Ascending aorta (tissue), 2 donors: ENCODE measurements around the gene SWI5. TPM values are rescaled to one million over a fixed set of nuclear protein-coding genes. Genes with fewer than 3 reads are reported as not detected.
A peak's percentile ranks its signal among the peaks of the same experiment; 100 is the strongest.

Source experiments
- DNase-seq, 2 donors: peaks; one replicate each; pipeline ENCODE4 v3.0.0-alpha.2; 2019; ENCODE audit warnings: low spot score in 2 of 2
- H3K27ac ChIP-seq, 2 donors: fragments of 200-600 bp; sonication (generic); one replicate each; pipeline ENCODE4 v1.5.1; 2016 to 2017; ENCODE audit warnings: mild to moderate bottlenecking in 1 of 2
- H3K27me3 ChIP-seq: fragments of 200-600 bp; sonication (generic); one replicate; pipeline ENCODE4 v1.5.1; 2017
- H3K36me3 ChIP-seq, 2 donors: fragments of 200-600 bp; sonication (generic); one replicate each; pipeline ENCODE4 v1.5.1; 2016
- H3K4me1 ChIP-seq, 2 donors: fragments of 200-600 bp; sonication (generic); one replicate each; pipeline ENCODE4 v1.5.1; 2016 to 2017; ENCODE audit warnings: mild to moderate bottlenecking in 1 of 2
- H3K4me3 ChIP-seq, 2 donors: fragments of 200-600 bp; sonication (generic); one replicate each; pipeline ENCODE4 v1.5.1; 2016 to 2017; ENCODE audit warnings: mild to moderate bottlenecking in 1 of 2
- H3K9me3 ChIP-seq, 2 donors: fragments of 200-600 bp; sonication (generic); one replicate each; pipeline ENCODE4 v1.5.1; 2016
- CTCF ChIP-seq, 3 experiments: fragments of 200-600 bp in 2 of 3; fragments of 450-650 bp in 1 of 3; sonication (generic) in 2 of 3; IDR thresholded peaks; one replicate each; pipeline ENCODE4 v1.5.1; 2016 to 2019; ENCODE audit warnings: antibody characterized with exemption in 3 of 3, mild to moderate bottlenecking in 1 of 3, moderate library complexity in 1 of 3
- intact Hi-C: fragments of 100-400 bp; cut with DNase I; formaldehyde crosslinking; loops from one replicate; pipeline ENCODE4 v1.15.1; 2023
- total RNA-seq: library from RNA; depleted of rRNA; stranded (reverse); fragments of >200 nt; gene quantifications from one replicate; pipeline ENCODE4 v1.1.0, GENCODE V29; 2016

SWI5 gene
- total RNA-seq, 1 donor from 2014 or later = 1.8 TPM

- intact Hi-C loops = no loop called here
- no peak for DNase-seq
- Histone ChIP-seq H3K4me3 (no peak overlapping the region), H3K9me3 (no peaks in the 10 kb centered on the region), H3K27ac (no peak overlapping the region), H3K4me1 (peaks cover 3 to 4% of the 10 kb centered on the region in 2 donors), H3K27me3 (no peaks in the 10 kb centered on the region), H3K36me3 (peaks cover 20 to 22% of the 10 kb centered on the region in 2 donors)
- TF ChIP-seq CTCF (IDR thresholded peaks at IDR 0.05) = no peak
These were observed 22.7 kb upstream of the SWI5 start for GRCh38 chr9:128253140-128253990.

GRCh38 chr9:128253991-128254346 lies 22.1 kb upstream of the SWI5 start:
- intact Hi-C loops = no loop called here
- no peak for DNase-seq
- H3K9me3 ChIP-seq = no peaks in the 10 kb centered on the region
- no peak overlapping the region for H3K27ac ChIP-seq
- no peak overlapping the region for H3K4me3 ChIP-seq
- H3K4me1 ChIP-seq = peaks cover 3 to 4% of the 10 kb centered on the region in 2 donors
- no peak for TF ChIP-seq CTCF (IDR thresholded peaks at IDR 0.05)
- H3K27me3 ChIP-seq = no peaks in the 10 kb centered on the region
- peaks cover 26 to 28% of the 10 kb centered on the region in 2 donors for H3K36me3 ChIP-seq

- intact Hi-C loops = no loop called here
These were observed 21.7 kb upstream of the SWI5 start for GRCh38 chr9:128254362-128254761.

GRCh38 chr9:128254855-128255759 lies 21.0 kb upstream of the SWI5 start:
- intact Hi-C loops = no loop called here
- no peak for DNase-seq
- peaks cover 37 to 40% of the 10 kb centered on the region in 2 donors for H3K36me3 ChIP-seq
- TF ChIP-seq CTCF (IDR thresholded peaks at IDR 0.05) = peak; percentile 68 to 87 (median 81)
- no peaks in the 10 kb centered on the region for H3K9me3 ChIP-seq
- H3K4me1 ChIP-seq = peaks cover 3 to 4% of the 10 kb centered on the region in 2 donors
- no peak overlapping the region for H3K4me3 ChIP-seq
- H3K27ac ChIP-seq = no peak overlapping the region
- no peaks in the 10 kb centered on the region for H3K27me3 ChIP-seq

More at GRCh38 chr9:128254362-128254761, 21.7 kb upstream of the SWI5 start:
- H3K4me1 ChIP-seq = peaks cover 3 to 4% of the 10 kb centered on the region in 2 donors
- H3K9me3 ChIP-seq = no peaks in the 10 kb centered on the region
- peaks cover 30 to 32% of the 10 kb centered on the region in 2 donors for H3K36me3 ChIP-seq
- no peak overlapping the region for H3K27ac ChIP-seq
- no peak overlapping the region for H3K4me3 ChIP-seq
- TF ChIP-seq CTCF (IDR thresholded peaks at IDR 0.05) = no peak
- H3K27me3 ChIP-seq = no peaks in the 10 kb centered on the region
- DNase-seq = no peak

- no peak overlapping the region for H3K27ac ChIP-seq
- H3K9me3 ChIP-seq = no peaks in the 10 kb centered on the region
- peaks cover 59 to 61% of the 10 kb centered on the region in 2 donors for H3K36me3 ChIP-seq
- no peaks in the 10 kb centered on the region for H3K4me1 ChIP-seq
- no peak for DNase-seq
- H3K27me3 ChIP-seq = no peaks in the 10 kb centered on the region
- intact Hi-C loops = no loop called here
- H3K4me3 ChIP-seq = no peak overlapping the region
- TF ChIP-seq CTCF (IDR thresholded peaks at IDR 0.05) = no peak
These were observed 18.8 kb upstream of the SWI5 start for GRCh38 chr9:128257086-128257825.
